ENCODE data around the gene MST1.

The MST1 gene

DNA sequence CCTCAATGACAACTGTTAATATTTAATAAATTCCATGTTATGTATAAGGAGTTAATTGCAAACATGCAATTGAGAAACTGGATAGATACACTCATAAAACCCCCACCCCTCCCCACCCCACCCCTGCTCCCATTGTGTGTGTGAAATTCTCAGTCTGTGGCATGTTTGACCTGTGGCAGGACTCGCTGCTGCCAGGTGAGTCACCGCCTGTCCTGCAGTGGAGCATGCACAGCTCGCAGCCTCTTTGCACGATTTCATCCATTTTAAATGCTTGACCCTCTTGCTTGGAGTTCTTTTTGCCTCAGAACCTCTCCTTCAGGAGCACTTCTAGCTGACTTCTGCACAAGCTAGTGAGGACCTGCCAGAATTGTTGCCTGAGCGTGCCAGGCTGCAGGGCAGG is 20.4 kb downstream of the MST1 start:
- no peak for DNase-seq
- Histone ChIP-seq H3K4me3 (ENCODE audit: low read depth, low read length) (no peak overlapping the region), H3K36me3 (replicated peaks) (no peaks in the 10 kb centered on the region), H3K27ac (no peak overlapping the region), H3K27me3 (replicated peaks) (no peaks in the 10 kb centered on the region)
- TF ChIP-seq, protein P1, sequence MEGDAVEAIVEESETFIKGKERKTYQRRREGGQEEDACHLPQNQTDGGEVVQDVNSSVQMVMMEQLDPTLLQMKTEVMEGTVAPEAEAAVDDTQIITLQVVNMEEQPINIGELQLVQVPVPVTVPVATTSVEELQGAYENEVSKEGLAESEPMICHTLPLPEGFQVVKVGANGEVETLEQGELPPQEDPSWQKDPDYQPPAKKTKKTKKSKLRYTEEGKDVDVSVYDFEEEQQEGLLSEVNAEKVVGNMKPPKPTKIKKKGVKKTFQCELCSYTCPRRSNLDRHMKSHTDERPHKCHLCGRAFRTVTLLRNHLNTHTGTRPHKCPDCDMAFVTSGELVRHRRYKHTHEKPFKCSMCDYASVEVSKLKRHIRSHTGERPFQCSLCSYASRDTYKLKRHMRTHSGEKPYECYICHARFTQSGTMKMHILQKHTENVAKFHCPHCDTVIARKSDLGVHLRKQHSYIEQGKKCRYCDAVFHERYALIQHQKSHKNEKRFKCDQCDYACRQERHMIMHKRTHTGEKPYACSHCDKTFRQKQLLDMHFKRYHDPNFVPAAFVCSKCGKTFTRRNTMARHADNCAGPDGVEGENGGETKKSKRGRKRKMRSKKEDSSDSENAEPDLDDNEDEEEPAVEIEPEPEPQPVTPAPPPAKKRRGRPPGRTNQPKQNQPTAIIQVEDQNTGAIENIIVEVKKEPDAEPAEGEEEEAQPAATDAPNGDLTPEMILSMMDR (IDR thresholded peaks at IDR 0.05; ENCODE audit: low read depth, low read length, missing control alignments) = no peak
- in situ Hi-C loops (cut with HindIII; ENCODE audit: low pct_ligation_motif_present, low sequenced_read_pairs) = loop anchor here (25.0 kb wide), 1 partner anchor 107 kb away; the partner anchor contains the start of gene BSN

DNA sequence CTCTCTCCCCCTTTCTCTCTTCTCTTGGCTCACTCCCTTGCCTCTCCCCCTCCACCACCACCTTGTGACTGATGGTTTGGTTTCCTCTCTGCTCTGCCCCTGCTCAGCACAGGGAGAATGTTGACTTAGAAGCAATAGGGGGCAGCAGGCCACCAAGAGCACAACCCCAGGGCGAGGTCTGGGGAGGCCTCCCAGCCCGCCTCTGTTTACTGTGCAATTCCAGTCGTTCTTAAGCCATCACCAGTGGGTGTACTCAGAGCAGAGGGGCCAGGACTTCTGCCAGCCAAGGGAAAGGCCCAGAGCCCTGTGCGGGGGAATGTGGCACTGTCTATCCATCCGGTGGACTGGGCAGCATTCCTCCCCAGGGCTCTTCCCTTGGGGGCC is 20.9 kb downstream of the MST1 start:
- TF ChIP-seq, protein P1 (IDR thresholded peaks at IDR 0.05; ENCODE audit: low read depth, low read length, missing control alignments) = no peak
- H3K36me3 ChIP-seq (replicated peaks) = no peaks in the 10 kb centered on the region
- in situ Hi-C loops (cut with HindIII; ENCODE audit: low pct_ligation_motif_present, low sequenced_read_pairs) = loop anchor here (25.0 kb wide), 1 partner anchor 106 kb away; the partner anchor contains the start of gene BSN
- no peak for DNase-seq
- H3K27me3 ChIP-seq (replicated peaks) = no peaks in the 10 kb centered on the region
- no peak overlapping the region for H3K4me3 ChIP-seq (ENCODE audit: low read depth, low read length)
- H3K27ac ChIP-seq = no peak overlapping the region

DNA sequence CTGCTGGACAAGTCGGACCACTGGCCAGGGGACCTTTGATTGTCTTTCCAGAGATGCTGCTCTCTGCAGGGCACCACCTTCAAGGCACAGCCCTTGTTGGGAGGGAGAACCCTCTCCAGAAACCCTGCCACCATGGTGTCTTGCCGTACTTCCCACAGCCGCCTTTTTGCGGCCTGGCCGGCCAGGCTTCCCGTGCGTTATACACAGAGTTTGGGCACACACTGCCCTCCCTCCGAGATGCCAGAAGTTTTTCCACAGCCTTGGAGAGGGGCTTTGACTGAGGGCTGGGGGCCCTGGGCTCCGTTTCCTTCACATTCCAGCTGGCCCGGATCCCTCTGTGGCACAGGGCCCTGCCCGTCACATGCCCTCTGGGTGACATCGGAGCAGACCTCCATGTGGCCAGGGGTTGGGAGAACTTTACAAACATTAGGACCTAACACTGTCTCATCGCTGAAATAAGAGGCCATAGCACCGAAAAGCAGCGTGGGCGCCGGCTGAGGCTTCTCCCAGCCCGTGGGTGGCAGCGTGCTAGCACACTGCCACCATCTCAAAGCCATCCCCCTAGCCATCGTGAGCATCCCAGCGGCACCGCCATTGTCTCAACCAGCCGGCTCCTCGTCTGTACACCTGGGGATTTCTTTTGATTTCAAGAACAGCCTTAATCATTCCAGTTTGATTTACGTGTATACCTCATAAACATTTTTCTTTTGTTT is 21.4 kb downstream of the MST1 start:
- no peak for DNase-seq
- H3K4me3 ChIP-seq (ENCODE audit: low read depth, low read length) = no peak overlapping the region
- H3K36me3 ChIP-seq (replicated peaks) = no peaks in the 10 kb centered on the region
- in situ Hi-C loops (cut with HindIII; ENCODE audit: low pct_ligation_motif_present, low sequenced_read_pairs) = loop anchor here (25.0 kb wide), 1 partner anchor 106 kb away; the partner anchor contains the start of gene BSN
- no peak overlapping the region for H3K27ac ChIP-seq
- TF ChIP-seq, protein P1 (IDR thresholded peaks at IDR 0.05; ENCODE audit: low read depth, low read length, missing control alignments) = no peak
- H3K27me3 ChIP-seq (replicated peaks) = no peaks in the 10 kb centered on the region

DNA sequence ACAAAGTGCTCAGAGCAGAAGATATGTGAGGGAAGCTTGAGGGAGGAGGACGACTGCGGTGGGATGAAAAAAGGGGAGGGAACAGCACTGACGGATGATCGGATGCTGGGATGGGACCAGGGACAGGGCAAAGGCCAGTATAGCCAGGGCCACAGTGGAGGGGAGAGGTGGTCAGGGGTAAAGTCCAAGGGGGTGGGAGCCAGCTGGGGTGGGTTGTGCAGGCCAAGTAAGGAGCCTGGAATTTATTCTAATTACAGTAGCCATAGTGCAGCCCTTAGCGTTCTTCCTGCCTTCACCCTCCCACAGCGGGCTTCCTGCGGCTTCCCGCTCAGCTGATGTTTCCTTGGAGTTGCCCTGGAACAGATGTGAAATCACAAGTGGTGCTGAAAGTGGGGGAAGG is 22.7 kb downstream of the MST1 start:
- in situ Hi-C loops (cut with HindIII; ENCODE audit: low pct_ligation_motif_present, low sequenced_read_pairs) = loop anchor here (25.0 kb wide), 1 partner anchor 104 kb away; the partner anchor contains the start of gene BSN
- DNase-seq = no peak
- no peaks in the 10 kb centered on the region for H3K27me3 ChIP-seq (replicated peaks)
- TF ChIP-seq, protein P1 (IDR thresholded peaks at IDR 0.05; ENCODE audit: low read depth, low read length, missing control alignments) = no peak
- H3K4me3 ChIP-seq (ENCODE audit: low read depth, low read length) = no peak overlapping the region
- no peak overlapping the region for H3K27ac ChIP-seq
- H3K36me3 ChIP-seq (replicated peaks) = no peaks in the 10 kb centered on the region

DNA sequence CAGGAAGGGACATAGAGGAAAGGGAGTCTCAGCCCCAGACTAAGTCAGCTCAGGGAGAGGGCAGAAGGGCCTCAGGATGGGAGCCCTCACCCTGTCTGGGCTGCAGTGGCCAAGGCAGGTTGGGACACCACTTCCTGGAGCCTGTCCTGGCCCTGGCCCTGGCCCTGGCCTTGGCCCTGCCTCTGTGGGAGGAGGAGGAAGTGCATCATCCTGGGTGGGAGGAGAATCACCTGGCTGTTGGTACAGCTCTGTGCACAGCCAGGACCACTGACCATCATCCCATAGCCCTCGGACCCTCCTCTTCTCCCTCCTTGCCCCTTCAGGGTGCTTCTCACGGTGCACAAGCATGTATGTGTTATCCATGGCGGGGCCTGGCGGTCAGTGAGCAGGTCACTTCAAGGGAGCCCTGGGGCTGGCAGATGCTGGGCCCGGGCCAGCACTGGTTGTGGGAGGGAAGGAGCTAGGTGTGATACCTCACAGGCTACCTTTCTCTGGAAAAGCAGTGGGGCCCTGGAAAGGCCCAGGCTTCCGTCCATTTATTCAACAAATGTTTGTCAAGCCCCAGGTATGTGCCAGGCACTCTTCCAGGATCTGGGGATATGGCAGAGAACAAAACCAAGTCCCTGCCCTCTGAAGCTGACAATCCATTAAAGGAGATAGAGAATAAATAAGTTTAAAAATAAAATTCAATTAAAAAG is 23.3 kb downstream of the MST1 start:
- TF ChIP-seq, protein P1 (IDR thresholded peaks at IDR 0.05; ENCODE audit: low read depth, low read length, missing control alignments) = no peak
- no peaks in the 10 kb centered on the region for H3K36me3 ChIP-seq (replicated peaks)
- H3K27ac ChIP-seq = no peak overlapping the region
- H3K4me3 ChIP-seq (ENCODE audit: low read depth, low read length) = no peak overlapping the region
- in situ Hi-C loops (cut with HindIII; ENCODE audit: low pct_ligation_motif_present, low sequenced_read_pairs) = loop anchor here (25.0 kb wide), 1 partner anchor 104 kb away; the partner anchor contains the start of gene BSN
- DNase-seq = no peak
- no peaks in the 10 kb centered on the region for H3K27me3 ChIP-seq (replicated peaks)
